SKM-1 (cell line): ENCODE measurements around the gene NEK2.
A peak's percentile ranks its signal among the peaks of the same experiment; 100 is the strongest.
"Not testable (repeated sequence)": the region's sequence is repeated elsewhere in the genome, so short reads cannot be mapped to it uniquely, and the experiment has no call there.

ENCODE experiments used
- DNase-seq: peaks from one replicate; lab custom pipeline; 2025; ENCODE audit not compliant: unreplicated experiment; lab: John Stamatoyannopoulos, UW

Gene NEK2

GRCh38 chr1:211652371-211652770 is 23.1 kb downstream of the NEK2 start:
- DNase-seq = no peak

GRCh38 chr1:211650904-211651303 is 24.5 kb downstream of the NEK2 start:
- DNase-seq = no peak

GRCh38 chr1:211648980-211649934 is 26.2 kb downstream of the NEK2 start:
- DNase-seq = peak; percentile 68

- DNase-seq = no peak
Observed at GRCh38 chr1:211648336-211648735, 27.1 kb downstream of the NEK2 start.

- no peak for DNase-seq
Observed at GRCh38 chr1:211647711-211648121, 27.7 kb downstream of the NEK2 start.

GRCh38 chr1:211646566-211646965 is 28.9 kb downstream of the NEK2 start:
- no peak for DNase-seq

GRCh38 chr1:211645601-211646000 is 29.8 kb downstream of the NEK2 start:
- DNase-seq = not testable (repeated sequence)

GRCh38 chr1:211644653-211645052 is 30.8 kb downstream of the NEK2 start:
- no peak for DNase-seq

GRCh38 chr1:211643324-211644212 is 31.9 kb downstream of the NEK2 start:
- no peak for DNase-seq

- no peak for DNase-seq
Observed at GRCh38 chr1:211642870-211643269, 32.6 kb downstream of the NEK2 start.

GRCh38 chr1:211641942-211642341 is 33.5 kb downstream of the NEK2 start:
- no peak for DNase-seq

- DNase-seq = no peak
Observed at GRCh38 chr1:211641044-211641800, 34.2 kb downstream of the NEK2 start.

GRCh38 chr1:211640301-211640630 is 35.2 kb downstream of the NEK2 start:
- DNase-seq = no peak

- no peak for DNase-seq
Observed at GRCh38 chr1:211639475-211640300, 35.7 kb downstream of the NEK2 start.

- DNase-seq = no peak
Observed at GRCh38 chr1:211638689-211639101, 36.7 kb downstream of the NEK2 start.

- DNase-seq = no peak
Observed at GRCh38 chr1:211638246-211638645, 37.2 kb downstream of the NEK2 start.

- no peak for DNase-seq
Observed at GRCh38 chr1:211637066-211637465, 38.4 kb downstream of the NEK2 start.

GRCh38 chr1:211636575-211637029 is 38.8 kb downstream of the NEK2 start:
- DNase-seq = not testable (repeated sequence)

GRCh38 chr1:211635597-211636205 is 39.7 kb downstream of the NEK2 start:
- no peak for DNase-seq

- DNase-seq = no peak
Observed at GRCh38 chr1:211634931-211635330, 40.5 kb downstream of the NEK2 start.
